GM18520 (cell line): Measurements from ENCODE around the gene MAP3K12.

Experiments used
- ATAC-seq: cut with Tn5 transposase; IDR thresholded peaks from one replicate; pipeline ENCODE4 v1.9.1; 2021; ENCODE audit not compliant: unreplicated experiment

Gene MAP3K12

GRCh38 chr12:53474077-53474476 is 25.2 kb downstream of the MAP3K12 start:
- no peak for ATAC-seq

- no peak for ATAC-seq
Measured at GRCh38 chr12:53472056-53472582, 27.1 kb downstream of the MAP3K12 start.

GRCh38 chr12:53468282-53468681 is 31.0 kb downstream of the MAP3K12 start:
- ATAC-seq: no peak

- ATAC-seq: no peak
Measured at GRCh38 chr12:53467880-53468279, 31.4 kb downstream of the MAP3K12 start.

- no peak for ATAC-seq
Measured at GRCh38 chr12:53467082-53467481, 32.2 kb downstream of the MAP3K12 start.

GRCh38 chr12:53466640-53467039 is 32.6 kb downstream of the MAP3K12 start:
- ATAC-seq: no peak

GRCh38 chr12:53465679-53466078 is 33.6 kb downstream of the MAP3K12 start:
- ATAC-seq: no peak

GRCh38 chr12:53464685-53465418 is 34.4 kb downstream of the MAP3K12 start:
- ATAC-seq: no peak

GRCh38 chr12:53463802-53464560 is 35.3 kb downstream of the MAP3K12 start:
- ATAC-seq: no peak

- no peak for ATAC-seq
Measured at GRCh38 chr12:53462935-53463334, 36.3 kb downstream of the MAP3K12 start.

GRCh38 chr12:53461591-53461990 is 37.7 kb downstream of the MAP3K12 start:
- no peak for ATAC-seq

- no peak for ATAC-seq
Measured at GRCh38 chr12:53461059-53461458, 38.2 kb downstream of the MAP3K12 start.

GRCh38 chr12:53459097-53459496 is 40.2 kb downstream of the MAP3K12 start:
- ATAC-seq: no peak

- ATAC-seq: no peak
Measured at GRCh38 chr12:53456654-53457366, 42.4 kb downstream of the MAP3K12 start.

GRCh38 chr12:53454707-53455106 is 44.6 kb downstream of the MAP3K12 start:
- no peak for ATAC-seq

GRCh38 chr12:53453953-53454640 is 45.2 kb downstream of the MAP3K12 start:
- ATAC-seq: no peak

- no peak for ATAC-seq
Measured at GRCh38 chr12:53452159-53453077, 46.8 kb downstream of the MAP3K12 start.

- ATAC-seq: peak; percentile 98
Measured at GRCh38 chr12:53451661-53452158, 47.5 kb downstream of the MAP3K12 start, which contains the start of gene PCBP2. Gene PCBP2, plus strand, starts transcription at chr12:53452102. Its CDS starts 2,699 bp downstream, at chr12:53454801.

- no peak for ATAC-seq
Measured at GRCh38 chr12:53450936-53451335, 48.3 kb downstream of the MAP3K12 start.
